T-helper 2 cell (primary cell): ENCODE measurements around the gene C16orf95.

Experiments used
- DNase-seq, 5 experiments: peaks; one replicate each; pipeline versions ENCODE4 v3.0.0 to v3.0.0-alpha.2; 2012 to 2022

The C16orf95 gene

DNA sequence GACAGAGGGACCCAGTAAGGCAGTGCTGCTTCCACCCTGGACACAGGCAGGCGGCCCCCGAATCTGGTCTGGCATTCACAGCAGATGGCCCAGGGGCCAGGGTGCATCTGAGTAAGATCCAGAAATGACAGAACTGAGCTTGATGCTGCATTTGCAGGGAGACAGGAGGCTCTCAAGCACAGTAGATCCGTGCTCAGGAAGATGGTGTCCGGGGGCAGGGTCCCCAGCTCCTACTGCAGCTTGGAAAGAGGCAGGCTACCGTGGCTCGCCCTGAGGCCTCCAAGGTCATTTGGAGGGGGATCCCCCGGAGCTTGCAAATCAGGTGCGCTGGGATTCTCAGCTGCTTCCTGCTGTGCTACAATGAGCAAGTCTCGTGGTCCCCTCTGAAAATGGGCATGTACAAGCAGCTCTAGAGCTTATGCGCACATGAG lies 2.2 kb downstream of the C16orf95 start:
- no peak for DNase-seq

DNA sequence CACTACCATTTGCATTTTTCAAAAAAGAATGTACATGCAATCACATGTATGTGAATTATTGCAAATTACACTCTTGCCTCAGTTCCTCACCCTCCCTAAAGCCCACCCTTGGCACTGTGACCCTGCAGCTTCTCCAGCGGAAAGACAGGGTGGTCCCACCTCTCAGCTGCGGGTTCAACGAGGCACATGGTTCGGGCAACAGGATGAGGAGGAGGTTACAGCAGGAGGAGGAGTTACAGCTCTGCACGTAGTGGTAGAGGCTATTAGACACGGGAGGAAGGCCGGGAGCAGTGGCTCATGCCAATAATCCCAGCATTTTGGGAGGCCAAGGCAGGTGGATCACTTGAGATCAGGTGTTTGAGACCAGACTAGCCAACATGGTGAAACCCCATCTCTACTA lies 5.2 kb downstream of the C16orf95 start:
- DNase-seq = no peak

DNA sequence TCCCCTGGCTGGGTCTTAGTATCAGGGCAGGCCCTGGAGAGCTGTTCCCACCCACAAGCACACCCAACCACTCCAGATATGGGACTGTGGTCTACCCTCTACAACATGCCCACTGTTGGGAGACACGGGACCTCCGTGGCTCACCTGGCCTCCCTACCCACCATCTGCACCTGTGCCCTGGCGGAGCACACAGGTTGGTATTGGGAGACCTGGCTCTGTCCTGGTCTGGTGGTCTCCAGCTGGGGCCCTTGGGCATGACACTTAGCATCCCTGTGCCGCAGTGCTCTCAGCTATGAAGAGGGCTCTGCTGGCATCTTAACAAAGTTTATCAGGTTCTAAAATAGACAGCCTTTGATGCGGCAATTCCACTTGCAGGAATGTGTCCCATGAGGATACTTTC lies 5.8 kb downstream of the C16orf95 start:
- DNase-seq = no peak

DNA sequence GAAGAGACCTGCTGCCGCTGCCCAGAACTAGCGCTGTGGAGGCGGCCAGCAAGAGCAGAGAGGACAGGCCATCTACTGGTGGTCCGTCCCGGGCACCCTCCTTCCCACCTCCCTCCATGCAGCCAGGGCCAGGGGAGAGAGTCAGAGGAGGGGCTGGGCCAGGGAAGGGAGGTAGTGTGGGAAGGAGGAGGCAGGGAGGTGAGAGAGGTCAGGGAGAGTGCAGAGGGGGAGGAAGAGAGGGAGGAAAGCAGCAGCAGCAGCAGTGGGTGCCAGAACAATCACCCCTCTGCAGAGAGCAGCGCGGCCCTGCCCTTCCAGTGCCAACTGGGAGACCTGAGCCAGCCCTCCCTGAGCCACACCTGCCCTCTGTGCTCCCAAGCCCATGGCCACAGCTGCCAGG lies 6.6 kb downstream of the C16orf95 start:
- no peak for DNase-seq

DNA sequence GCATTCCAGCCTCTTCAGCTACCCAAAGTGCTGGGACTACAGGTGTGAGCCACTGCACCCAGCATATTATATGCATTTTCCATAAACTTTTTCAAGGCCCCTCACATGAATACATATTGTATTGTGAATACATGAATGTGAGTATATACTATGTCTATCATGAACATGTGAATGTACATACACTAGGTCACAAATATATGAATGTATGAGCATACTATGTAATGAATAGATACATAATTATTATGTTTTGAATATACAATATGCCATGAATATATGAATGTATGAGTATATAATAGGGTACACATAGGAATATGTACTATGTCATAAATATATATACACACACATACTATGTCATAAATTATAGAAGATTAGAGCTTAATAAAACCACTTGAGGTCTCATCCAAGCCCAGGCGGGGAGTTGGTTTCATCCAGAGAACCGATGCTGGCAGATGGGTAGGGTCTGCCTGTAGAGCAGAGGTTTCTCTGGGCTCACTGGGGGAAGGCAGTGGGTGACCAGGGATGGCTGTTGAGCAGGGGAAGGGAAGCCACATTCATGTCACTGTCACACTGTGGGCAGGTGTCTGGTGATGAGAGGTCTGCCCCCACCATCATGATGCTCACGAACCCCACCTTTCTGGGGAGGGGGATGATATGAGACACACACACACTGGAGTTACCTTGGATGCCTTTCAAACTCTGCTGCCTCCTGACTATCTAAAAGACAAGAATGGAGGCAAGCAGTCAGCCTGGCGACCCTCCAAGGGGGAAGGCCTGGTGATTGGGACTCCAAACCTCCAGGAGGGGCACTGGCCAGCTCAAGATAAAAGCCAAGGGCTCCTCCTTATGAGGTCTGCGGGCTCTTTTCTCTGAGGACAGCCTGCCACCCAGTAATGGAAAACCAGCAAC lies 7.3 kb downstream of the C16orf95 start:
- DNase-seq = peak in 1 of 5 experiments; percentile 23

DNA sequence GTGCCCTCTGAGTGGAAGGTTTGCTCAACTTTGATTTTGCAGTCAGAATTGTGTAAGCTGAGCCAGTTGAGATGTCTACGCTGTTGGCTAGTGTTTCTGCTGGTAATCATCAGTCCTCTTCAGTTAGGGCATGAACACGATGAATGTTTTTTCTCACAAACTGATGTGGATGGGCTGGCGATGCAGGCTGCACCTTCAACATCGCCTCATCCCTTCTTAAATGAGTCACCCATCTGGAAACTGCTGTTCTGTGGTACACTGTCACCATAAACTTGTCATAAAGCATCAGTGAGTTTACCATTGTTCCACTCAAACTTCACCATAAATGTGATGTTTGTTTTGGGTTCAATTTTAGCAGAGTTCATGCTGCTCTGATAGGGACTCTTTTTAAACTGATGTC lies 8.4 kb downstream of the C16orf95 start:
- DNase-seq = peak in 1 of 5 experiments; percentile 95

DNA sequence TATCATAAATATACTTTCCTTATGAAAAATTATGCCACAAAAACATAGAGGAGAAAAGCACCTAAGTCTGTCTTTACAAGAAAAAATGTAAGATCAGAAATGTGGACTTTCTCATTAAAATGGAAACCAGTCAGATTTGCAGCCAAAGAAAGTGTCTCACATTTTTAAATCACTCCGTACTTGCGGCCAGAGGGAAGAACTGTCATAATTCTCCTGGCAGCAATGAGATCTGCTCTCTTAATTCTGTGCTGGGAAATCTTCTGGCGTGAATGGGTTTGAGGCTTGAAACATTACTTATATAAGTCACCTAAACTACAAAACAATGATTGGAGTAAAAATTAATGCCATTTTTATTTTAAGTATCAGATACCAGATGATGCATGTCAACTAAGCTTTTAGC lies 10.7 kb downstream of the C16orf95 start:
- DNase-seq = no peak

DNA sequence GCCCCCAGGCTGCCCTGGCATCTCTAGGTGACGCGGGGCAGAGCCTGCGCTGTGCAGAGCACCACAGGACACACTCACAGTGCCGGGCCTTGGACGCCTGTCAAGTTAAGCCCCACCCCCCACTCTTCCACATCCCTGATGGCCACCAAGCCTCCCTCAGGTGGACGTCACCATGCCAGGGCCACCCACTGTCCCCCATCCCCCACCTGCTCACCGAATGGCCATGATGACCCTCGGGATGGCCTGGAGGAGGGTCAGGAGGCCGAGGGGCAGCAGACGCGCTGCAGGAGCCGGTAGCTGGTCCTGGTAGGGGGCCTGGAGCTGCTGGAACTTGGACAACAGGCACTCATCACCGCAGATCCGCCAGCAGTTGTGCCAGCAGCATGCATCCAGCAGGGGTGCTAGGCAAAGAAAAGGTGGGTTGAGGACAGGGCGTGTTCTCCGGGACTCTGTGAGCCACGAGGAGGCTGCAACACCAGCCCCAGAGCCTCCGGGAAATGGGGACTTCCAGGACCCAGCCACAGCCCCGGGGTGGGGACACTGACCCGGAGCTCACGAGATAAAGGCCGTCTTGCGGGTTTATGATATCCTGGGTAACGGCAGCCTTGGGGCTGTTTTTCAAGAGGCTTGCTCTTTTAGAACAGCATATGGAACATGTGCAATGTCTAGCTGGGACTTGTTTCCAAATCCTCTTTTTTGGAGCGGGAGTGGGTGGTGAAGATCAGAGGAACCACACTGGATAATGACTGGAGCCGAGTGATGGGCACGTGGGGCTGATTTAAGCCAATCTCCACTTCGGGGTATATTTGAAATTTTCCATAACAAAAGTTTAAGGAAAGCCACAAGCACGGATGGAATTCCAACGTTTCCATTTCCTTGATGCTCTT lies 11.4 kb downstream of the C16orf95 start:
- no peak for DNase-seq

DNA sequence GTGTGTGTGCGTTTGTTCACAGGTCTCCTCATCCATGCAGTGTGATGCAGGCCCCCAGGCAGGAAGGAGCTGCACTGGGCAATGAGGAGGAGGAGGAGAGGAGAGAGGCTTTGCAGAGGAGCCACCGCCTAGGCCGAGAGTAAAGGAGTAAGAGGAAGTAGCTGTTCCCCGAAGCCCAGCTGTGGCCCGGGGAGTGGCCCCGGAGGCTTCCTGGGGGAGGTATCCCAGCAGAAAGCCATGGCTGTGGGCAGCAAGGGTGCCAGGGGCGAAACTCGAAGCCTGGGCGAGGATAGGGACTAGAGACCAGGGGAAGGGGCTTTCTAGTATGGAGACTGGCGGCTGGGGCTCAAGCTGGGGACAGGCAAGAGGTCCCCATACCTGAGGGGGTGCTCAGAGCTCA lies 12.2 kb downstream of the C16orf95 start:
- DNase-seq = no peak

DNA sequence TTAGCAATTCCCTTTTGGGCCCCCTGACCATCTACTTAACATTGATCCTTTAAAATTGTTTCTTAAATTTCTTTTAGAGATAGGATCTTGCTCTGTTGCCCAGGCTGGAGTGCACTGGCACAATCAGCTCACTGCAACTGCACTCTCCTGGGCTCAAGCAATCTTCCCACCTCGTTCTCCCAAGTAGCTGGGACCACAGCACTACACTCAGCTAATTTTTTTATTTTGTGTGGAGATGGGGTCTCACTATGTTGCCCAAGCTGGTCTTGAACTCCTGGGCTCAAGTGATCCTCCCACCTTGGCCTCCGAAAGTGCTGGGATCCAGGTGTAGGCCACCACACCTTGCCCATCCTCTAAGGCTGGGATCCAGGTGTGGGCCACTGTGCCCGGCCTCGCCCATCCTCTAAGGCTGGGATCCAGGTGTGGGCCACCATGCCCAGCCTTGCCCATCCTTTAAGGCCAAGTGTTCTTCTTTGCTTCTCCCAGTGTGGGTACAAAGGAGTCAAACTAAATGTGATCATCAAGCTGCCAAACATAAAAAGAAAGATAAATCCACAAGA lies 13.2 kb downstream of the C16orf95 start:
- no peak for DNase-seq

DNA sequence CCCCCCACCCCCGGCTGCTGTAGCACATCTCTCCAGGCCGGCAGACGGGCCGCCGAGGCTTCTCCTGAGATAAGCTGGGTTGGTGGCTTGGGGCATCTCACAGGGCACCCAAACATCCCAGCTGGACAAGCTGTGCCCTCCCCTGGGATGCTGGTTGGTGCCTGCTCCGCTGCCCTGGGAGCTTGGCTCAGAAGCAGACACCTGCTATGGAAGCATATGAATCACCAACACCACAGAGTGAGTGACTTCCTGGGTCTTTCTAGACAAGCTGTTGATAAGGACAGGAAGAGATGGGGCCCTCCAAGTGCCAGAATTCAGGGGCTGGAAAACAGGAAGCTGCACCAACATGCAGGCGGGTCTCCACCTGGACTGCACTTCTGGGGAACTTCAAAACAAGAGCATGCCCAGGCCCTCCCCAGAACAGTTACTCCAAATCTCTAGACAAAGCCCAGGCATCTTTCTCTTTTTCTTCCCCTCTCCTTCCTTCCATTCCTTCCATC lies 13.7 kb downstream of the C16orf95 start:
- DNase-seq = peak in 1 of 5 experiments; percentile 65

DNA sequence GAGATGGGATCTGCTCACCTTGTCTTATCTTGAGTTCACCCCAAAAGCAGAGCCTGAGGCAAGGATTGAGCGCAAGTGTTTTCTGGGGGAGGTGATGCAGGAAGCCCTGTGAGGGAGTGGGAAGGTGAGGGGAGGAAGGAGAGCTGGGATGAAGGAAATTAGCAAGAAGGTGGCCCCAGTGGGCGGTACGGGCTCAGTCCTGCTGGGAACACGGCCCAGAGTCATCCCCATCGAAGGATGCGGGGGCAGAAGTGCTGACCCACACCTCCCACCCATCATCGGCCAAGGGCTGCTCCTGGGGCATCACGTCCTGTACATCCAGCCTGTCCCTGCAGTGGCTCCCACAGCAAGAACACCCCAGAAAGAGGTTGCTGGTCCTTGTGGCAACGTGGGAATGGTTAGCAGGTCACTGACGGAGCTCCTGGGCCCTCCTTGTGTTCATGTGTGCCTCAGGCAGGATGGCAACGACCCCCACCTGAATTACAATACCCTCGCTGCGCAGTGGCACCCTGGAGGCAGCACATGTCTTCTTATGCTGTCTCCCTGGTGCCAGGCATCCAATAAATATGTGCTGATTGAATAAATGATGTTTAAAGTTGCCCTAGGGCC lies 18.2 kb downstream of the C16orf95 start:
- no peak for DNase-seq

DNA sequence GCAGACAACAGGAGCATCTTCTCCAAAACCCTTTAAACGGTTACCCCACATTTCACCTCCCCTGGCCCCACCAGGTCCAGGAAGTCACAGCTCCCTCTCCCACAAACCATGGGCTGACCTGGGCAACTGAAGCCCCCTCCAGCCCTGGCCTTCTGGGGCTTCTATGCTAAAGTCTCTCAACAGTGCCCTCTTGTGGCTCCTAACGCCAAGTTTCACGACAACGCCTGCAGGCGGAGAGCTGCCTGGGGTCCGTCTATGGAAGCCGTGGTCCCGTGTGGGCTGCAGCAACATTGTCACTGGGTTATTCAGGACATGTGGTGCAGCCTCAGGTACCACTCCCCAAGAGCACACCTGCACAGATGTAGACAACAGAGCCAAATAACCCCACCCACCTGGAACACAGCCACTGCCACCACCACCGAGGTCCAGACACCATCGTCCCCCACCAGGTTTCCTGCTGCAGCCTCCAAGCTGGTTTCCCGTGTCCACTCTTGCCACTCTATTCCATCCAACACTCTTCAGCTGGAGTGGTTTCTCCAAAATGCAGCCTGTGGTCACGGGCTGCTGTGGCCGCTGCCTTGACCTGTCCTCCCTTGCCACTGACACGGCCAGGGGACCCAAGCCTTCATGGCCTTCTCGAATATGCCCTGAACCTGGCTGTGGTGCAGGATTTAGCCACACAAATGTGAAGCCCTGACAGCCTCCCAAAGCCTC lies 19.1 kb downstream of the C16orf95 start:
- peak in 1 of 5 experiments; percentile 37 for DNase-seq

DNA sequence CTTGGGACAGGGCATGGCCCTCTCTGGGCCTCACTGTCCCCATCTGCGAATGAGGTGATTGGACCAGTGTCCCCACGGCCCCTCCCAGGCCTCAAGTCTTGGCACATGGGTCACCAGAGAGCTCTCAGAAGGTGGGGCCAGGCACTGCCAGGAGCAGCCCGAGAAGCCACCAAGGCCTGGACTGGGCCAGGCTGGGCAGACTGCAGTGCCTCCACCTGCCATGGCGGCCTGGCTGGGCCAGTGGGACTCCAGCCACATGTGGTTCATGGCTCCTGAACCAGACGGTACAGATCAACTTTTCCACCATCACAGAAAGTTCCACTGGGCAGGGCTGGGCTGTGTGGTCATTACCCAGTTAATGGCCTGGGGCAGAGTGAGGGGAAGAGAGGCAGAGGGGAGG lies 19.8 kb downstream of the C16orf95 start:
- no peak for DNase-seq

DNA sequence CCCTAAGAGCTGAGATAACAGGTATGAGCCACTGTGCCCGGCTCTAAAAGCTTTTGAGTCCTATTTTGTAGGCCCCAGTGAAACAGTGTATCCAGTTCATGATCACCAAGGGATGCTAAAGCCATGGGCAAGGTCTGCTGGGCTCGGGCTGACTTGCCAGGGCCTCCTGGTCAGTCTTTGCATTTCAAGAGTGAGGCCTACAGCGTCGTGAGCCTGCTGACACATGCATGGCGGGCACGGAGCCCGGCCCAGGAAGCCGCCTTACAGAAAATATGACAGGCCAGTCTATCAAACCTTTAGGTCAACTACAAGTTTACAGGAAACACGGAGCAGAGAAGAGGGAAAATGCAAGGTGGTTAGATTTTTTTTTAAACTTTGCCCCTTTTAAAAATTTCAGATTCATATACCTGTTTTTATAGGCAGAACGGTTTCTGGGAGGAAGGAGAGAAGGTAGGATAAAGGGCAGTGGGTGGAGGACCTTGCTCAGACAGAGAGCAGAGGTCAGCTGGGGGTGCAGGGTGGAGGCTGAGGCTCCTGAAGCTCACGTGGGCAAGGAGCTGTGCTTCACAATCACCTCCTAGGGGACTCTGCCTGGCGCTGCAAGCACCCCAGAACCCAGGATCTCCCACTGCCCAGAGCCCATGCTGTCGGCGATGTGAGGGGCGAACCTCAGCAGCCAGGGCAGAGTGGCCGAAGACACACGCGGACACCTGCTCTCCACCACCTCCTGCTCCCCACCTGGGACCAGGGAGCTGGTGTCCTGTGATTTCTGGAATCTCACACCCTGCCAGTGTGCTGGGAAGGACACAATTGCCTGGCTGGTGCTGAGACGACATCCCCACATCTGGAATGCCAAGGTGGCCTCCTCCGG lies 21.3 kb downstream of the C16orf95 start:
- no peak for DNase-seq

DNA sequence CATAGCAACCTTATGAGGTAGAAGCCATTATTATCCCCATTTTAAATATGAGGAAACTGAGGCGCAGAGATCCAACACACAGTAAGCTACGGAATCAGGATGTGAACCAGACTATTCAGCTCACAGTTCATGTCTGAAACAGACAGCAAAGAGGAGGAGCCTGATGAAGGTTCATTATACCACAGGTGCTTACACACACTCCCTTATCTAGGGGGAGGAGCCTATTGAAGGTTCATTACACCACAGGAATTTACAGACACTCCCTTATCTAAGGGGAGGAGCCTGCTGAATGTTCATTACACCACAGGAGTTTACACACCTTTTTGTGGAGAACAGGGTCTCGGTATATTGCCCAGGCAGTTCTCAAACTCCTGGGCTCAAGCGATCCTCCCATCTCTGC lies 21.9 kb downstream of the C16orf95 start:
- DNase-seq = peak in 1 of 5 experiments; percentile 65

DNA sequence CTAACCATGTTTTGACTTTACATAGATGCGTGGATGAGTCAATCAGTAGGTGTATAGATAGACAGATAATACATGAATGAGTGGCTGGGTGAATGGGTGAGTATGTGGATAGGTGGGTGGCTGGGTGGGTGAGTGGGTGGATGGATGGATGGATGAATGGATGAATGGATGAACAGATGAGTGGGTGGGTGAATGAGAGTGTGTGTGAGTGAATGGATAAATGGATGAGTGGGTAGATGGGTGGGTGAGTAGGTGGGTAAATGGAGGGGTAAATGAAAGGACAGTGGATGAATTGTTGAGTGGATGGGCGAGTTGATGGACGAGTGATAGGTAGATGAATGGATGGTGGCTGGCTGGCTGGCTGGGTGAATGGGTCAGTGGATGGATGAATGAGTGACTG lies 23.2 kb downstream of the C16orf95 start:
- no peak for DNase-seq

DNA sequence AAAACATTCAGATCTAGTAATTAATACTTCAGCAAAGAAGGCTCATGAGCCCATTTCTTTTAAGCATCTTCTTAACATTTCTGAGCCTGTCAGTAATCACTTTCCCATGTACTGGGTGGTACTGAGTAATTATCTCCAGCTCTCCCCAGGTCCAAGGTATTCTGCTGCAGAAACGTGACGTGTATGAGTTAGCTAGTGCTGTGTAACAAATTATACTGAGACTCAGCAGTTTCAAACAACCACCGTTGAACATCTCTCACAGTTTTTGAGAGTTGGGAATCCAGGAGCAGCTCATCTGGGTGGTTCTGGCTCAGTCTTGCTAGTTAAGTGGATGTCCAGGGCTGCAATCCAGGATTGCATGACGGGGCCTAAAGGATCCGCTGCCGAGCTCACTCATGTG lies 25.2 kb downstream of the C16orf95 start:
- DNase-seq = no peak

DNA sequence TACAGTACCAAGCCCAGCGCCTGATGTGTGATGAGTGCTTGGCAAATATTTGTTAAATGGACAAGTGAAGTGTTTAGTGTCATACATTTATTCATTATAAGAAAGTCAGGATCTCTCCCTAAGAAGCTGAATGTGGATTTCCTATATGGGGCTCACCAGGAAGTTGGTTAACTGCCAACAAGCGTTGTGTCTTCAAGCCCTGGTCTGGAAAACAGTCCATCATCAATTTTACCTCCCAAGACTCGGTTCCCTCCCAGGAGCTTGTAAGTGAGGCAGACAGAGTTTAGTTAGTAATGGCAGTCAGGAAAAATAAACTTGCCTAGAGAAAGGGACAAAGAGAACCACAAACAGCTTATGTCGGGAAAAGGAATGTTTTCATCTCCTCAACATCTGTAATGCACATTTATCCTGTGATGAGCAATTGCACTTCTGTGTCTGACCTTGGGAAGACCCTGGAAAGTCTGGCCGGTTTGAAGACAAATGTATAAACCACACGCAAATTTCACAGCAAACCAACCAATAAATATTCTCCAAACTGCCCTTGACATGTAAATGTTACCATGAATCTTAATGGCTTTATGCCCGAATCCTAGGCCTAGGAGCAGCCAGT lies 28.3 kb downstream of the C16orf95 start:
- no peak for DNase-seq

DNA sequence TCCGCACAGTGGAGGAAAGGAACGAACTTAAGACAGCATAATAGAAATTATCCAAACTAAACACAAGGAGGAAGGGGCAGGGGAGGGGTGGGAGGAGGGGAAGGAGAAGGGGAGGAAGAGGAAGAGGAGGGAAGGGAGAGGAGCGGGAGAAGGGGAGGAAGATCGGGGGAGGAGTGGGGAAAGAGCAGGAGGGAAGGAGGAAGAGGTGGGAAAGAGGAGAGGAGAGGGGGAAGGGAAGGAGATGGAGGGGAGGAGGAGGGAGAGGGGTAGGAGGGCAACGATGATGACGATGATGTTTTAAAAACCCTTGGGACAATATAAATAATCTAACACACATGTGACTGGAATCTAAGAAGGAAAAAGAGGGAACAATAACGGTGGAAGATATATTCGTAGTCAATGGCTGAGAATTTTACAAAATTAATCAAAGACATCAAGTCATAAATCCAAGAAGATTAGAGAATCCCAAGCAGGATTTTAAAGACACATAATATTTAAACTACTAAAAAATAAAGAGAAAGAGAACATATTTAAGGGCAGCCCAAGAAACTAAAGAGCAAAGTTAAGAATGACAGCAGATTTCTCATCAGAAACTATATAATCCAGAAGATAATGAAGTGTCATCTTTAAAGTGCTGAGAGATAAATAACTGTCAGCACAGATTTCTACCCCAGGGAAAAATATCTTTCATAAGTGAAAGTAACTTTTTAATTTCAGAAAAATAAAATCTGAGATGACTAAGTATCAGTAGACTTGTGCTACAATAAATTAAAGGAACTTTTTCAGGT lies 30.2 kb downstream of the C16orf95 start:
- DNase-seq = no peak
